Fibroblast of the aortic adventitia (primary cell): Measurements from ENCODE around the gene KLHL33. TPM values are rescaled to one million over a fixed set of nuclear protein-coding genes. Genes with fewer than 3 reads are reported as not detected.

Experiments
- DNase-seq: peaks from one replicate; pipeline ENCODE4 v3.0.0-alpha.2; 2010; ENCODE audit warnings: low read depth
- H3K4me3 ChIP-seq: 2 replicates; pipeline ENCODE4 v1.5.1; 2011; ENCODE audit warnings: low read depth, mild to moderate bottlenecking, control low read depth, low read length, moderate library complexity
- CTCF ChIP-seq: IDR thresholded peaks from 2 replicates; pipeline ENCODE4 v1.5.1; 2011; ENCODE audit warnings: mild to moderate bottlenecking, low read length, control low read depth, inconsistent platforms; ENCODE audit not compliant: insufficient read depth
- total RNA-seq: library from RNA; depleted of rRNA; stranded (reverse); fragments of >200 nt; gene quantifications from 2 replicates; pipeline ENCODE4 v1.2.3, GENCODE V29; 2012; ENCODE audit warnings: low replicate concordance

KLHL33 gene
- total RNA-seq, 1 donor: 0.18 TPM

DNA sequence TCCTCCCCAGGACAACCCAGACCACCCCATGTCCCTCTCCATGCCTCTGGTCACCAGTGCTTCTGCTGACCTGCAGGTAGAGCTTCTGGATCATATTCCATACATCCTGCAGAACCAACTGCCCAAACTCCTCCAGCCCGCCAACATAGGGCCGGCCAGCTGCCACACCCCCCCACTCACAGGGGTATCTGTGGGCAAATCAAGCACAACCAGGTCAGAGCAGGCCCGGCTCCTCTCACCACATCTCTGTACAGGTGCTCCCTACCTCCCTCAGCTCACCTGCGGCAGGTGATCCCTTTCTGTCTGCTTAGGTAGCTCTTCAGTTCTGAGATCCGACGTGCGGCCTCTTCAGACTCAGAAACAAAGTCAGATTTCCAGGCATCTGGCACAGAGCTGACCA, 51.6 kb downstream of the KLHL33 start:
- TF ChIP-seq CTCF: no peak
- DNase-seq: no peak
- H3K4me3 ChIP-seq: no peak overlapping the region

DNA sequence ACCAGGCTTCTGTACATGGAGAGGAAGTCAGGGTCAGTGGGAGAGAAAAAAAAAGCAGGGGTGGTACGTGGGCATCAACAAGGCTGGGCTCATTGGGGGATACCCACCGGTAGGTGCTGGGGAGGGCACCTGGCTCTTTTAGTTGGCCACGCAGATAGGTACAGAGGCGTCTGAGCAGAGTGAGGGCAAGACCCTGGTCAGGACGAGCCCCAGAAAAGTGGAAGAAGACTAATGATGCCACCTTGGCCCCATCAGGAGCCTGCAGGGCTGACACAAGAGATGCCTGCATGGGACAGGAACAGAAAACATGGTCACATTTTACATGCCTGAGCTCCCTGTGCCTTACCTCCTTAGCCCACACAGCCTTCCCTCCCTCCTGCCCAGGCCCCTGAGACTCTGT, 52.3 kb downstream of the KLHL33 start:
- DNase-seq: no peak
- no peak overlapping the region for H3K4me3 ChIP-seq
- TF ChIP-seq CTCF: no peak

DNA sequence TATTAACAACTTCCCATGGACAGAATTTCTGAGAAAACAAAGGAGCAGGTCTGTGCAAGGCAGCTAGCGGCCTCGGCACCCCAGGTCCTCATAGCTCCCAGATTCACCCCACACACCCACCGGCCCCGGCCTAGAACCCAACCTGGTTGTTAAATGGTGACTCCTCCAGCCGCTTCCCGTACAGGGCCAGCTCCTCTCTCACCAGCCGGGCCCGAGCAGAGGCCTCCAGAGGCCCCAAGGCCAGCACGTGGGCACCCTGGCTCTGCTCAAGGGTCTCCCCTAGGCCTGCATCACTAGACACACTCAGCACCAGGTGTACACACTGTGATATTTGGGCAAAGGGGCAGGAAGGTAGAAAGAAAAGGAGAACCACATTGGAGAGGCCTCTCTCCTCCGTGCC, 52.9 kb downstream of the KLHL33 start:
- no peak for DNase-seq
- TF ChIP-seq CTCF: no peak
- H3K4me3 ChIP-seq: no peak overlapping the region

DNA sequence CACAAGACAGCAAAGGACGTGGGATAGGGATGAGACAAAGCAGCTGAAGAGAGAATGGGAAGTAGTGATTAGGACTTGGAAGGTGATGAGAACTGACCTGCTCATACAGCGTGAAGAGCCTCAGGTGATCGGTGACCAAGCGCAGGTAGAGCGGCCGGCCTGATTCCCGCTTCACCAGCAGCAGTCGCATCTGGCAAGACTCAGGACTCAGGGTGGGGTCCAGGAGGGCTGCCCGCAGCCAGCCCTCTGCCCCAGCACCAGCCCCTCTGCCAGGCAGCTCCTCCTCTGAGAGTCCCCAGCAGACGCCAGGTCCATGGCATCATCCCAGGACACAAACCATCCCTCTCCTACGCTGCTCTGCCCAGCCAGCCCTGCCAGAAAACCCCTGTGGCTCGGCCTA, 53.4 kb downstream of the KLHL33 start:
- no peak overlapping the region for H3K4me3 ChIP-seq
- no peak for TF ChIP-seq CTCF
- DNase-seq: no peak

- no peak overlapping the region for H3K4me3 ChIP-seq
- TF ChIP-seq CTCF: no peak
- no peak for DNase-seq
These were observed 54.6 kb downstream of the KLHL33 start for GRCh38 chr14:20381341-20381740.

DNA sequence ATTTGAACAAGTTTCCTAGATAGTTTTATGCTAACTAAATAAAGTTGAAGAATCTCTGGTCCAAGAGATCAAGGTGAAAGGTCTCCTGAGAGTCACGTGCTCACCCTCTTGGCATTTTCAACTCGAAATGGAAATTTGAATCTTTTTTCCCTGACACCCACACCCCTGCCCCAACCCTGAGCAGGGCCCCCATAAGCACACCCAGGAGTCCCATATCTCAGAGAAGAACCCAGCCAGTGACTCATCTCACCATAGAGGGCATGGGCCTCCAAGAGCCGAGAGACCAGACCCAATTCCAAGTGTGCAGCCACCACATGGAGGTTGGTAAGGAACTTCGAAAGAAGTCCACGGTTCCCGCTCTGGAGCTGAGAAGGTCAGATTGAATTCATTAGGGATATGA, 55.3 kb downstream of the KLHL33 start:
- no peak for TF ChIP-seq CTCF
- DNase-seq: no peak
- no peak overlapping the region for H3K4me3 ChIP-seq

GRCh38 chr14:20379743-20380142, 56.2 kb downstream of the KLHL33 start:
- no peak for DNase-seq
- H3K4me3 ChIP-seq: no peak overlapping the region
- no peak for TF ChIP-seq CTCF
